Astrocyte of the spinal cord (primary cell): ENCODE results near the gene HOTAIR.

Source experiments
- DNase-seq: peaks from one replicate; pipeline ENCODE4 v3.0.0; 2011; ENCODE audit warnings: low read depth, low spot score
- H3K4me3 ChIP-seq: 2 replicates; pipeline ENCODE4 v1.5.1; 2011; ENCODE audit warnings: low read depth, mild to moderate bottlenecking, low read length, moderate library complexity
- in situ Hi-C: cut with HindIII; loops from 2 replicates; pipeline ENCODE4 v1.10.0; 2017; ENCODE audit warnings: low sequenced_read_pairs
- TF ChIP-seq, protein P1 (sequence below): IDR thresholded peaks from 2 replicates; pipeline ENCODE4 v1.5.1; 2012; ENCODE audit warnings: low read depth, mild to moderate bottlenecking, low read length, inconsistent platforms

Gene HOTAIR

GRCh38 chr12:53939141-53940108 is 35.3 kb downstream of the HOTAIR start:
- H3K4me3 ChIP-seq = no peak overlapping the region
- TF ChIP-seq, protein P1, sequence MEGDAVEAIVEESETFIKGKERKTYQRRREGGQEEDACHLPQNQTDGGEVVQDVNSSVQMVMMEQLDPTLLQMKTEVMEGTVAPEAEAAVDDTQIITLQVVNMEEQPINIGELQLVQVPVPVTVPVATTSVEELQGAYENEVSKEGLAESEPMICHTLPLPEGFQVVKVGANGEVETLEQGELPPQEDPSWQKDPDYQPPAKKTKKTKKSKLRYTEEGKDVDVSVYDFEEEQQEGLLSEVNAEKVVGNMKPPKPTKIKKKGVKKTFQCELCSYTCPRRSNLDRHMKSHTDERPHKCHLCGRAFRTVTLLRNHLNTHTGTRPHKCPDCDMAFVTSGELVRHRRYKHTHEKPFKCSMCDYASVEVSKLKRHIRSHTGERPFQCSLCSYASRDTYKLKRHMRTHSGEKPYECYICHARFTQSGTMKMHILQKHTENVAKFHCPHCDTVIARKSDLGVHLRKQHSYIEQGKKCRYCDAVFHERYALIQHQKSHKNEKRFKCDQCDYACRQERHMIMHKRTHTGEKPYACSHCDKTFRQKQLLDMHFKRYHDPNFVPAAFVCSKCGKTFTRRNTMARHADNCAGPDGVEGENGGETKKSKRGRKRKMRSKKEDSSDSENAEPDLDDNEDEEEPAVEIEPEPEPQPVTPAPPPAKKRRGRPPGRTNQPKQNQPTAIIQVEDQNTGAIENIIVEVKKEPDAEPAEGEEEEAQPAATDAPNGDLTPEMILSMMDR = no peak
- DNase-seq = no peak
- in situ Hi-C loops = no loop called here

DNA sequence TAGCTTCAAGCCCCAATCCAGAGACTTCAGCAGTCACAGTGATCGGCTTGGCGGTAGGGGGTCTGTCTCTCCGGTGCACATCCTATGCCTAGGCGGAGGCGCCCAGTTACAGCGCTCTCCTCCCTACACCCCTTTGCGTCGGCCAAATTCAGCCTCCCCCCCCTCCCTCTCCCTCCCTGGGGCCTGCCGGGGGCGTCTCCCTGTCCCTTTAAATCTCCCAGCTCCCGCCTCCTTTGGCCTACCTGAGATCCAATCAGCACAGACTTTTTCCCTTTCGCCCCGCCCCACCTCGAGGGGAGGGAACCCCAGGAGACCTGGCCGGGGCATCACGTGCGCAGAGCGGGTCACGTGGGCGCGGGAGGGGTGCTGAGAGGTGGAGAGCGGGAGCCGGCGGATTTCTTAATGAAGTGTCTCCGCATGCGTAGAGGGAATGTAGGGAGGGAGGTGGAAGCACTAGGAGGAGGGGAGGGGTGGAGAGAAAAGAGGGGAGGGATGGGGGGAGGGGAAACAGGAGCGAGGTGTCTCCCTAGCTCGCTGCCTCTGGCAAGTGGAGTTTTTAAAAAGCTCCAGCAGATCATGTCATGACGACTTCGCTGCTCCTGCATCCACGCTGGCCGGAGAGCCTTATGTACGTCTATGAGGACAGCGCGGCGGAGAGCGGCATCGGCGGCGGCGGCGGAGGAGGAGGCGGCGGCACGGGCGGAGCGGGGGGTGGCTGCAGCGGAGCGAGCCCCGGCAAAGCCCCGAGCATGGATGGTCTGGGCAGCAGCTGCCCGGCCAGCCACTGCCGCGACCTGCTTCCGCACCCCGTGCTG is 36.2 kb downstream of the HOTAIR start, which contains the start of gene HOXC13:
Gene HOXC13 (plus strand): TSS at position 506 of the 815 bp plus-strand sequence. CDS start 76 bp downstream, at position 582.
- no peak for DNase-seq
- in situ Hi-C loops = no loop called here
- TF ChIP-seq, protein P1 = no peak
- no peak within 1 kb of the TSS for H3K4me3 ChIP-seq

GRCh38 chr12:53937596-53938325 is 37.0 kb downstream of the HOTAIR start:
- no peak overlapping the region for H3K4me3 ChIP-seq
- in situ Hi-C loops = no loop called here
- TF ChIP-seq, protein P1 = no peak
- no peak for DNase-seq

- no peak for DNase-seq
- in situ Hi-C loops = no loop called here
- H3K4me3 ChIP-seq = no peak overlapping the region
- TF ChIP-seq, protein P1 = no peak
Observed at GRCh38 chr12:53937099-53937498, 37.7 kb downstream of the HOTAIR start.

GRCh38 chr12:53935383-53936341 is 39.1 kb downstream of the HOTAIR start:
- TF ChIP-seq, protein P1 = no peak
- in situ Hi-C loops = no loop called here
- no peak for DNase-seq
- H3K4me3 ChIP-seq = no peak overlapping the region
